ENCODE measurements around the gene TTC16. TPM values are rescaled to one million over a fixed set of nuclear protein-coding genes. Genes with fewer than 3 reads are reported as not detected.

TTC16 gene
- total RNA-seq, 2 experiments from 2014 or later = 1.6 to 2.1 TPM

GRCh38 chr9:127698985-127699670, 16.8 kb upstream of the TTC16 start:
- DNase-seq = peak; percentile 66 to 93 (median 75)
- Mint-ChIP-seq H3K4me3 (peak overlapping the region; percentile 67), H3K27ac (no peak overlapping the region), H3K27me3 (no peaks in the 10 kb centered on the region), H3K36me3 (ENCODE audit: low read depth) (no peaks in the 10 kb centered on the region), H3K4me1 (ENCODE audit: low read depth) (peaks cover 12% of the 10 kb centered on the region), H3K9me3 (no peaks in the 10 kb centered on the region)
- H3K27ac ChIP-seq (ENCODE audit: low read depth in 1 of 2, low read length in 2 of 2) = peak overlapping the region in 1 of 2 donors; percentile 50
- ChIA-PET CTCF (interaction anchor here (0.7 kb wide), 1 partner anchor 163 kb away, joined by 3 read pairs; no protein-coding TSS in a partner anchor), POLR2A (no interaction called here)
- H3K9me3 ChIP-seq (ENCODE audit: control insufficient read depth in 1 of 2, insufficient read depth in 1 of 2, low read length in 2 of 2) = no peaks in the 10 kb centered on the region
- H3K4me3 ChIP-seq (ENCODE audit: low read length) = peak overlapping the region; percentile 63
- H3K4me1 ChIP-seq (ENCODE audit: insufficient read depth, low read length) = peaks cover 13% of the 10 kb centered on the region
- H3K36me3 ChIP-seq (ENCODE audit: insufficient read depth, low read length) = no peaks in the 10 kb centered on the region
- TF ChIP-seq CTCF (IDR thresholded peaks at IDR 0.05) = no peak
- H3K27me3 ChIP-seq (ENCODE audit: control insufficient read depth in 1 of 2, insufficient read depth in 2 of 2, low read length in 2 of 2) = no peaks in the 10 kb centered on the region
- intact Hi-C loops (cut with DNase I, micrococcal nuclease) = no loop called here
- peak; percentile 98 for ATAC-seq (ENCODE audit: poor library complexity)

GRCh38 chr9:127700140-127700539, 15.7 kb upstream of the TTC16 start:
- Mint-ChIP-seq H3K36me3 (ENCODE audit: low read depth) (no peaks in the 10 kb centered on the region), H3K27ac (no peak overlapping the region), H3K4me1 (ENCODE audit: low read depth) (peaks cover 12% of the 10 kb centered on the region), H3K9me3 (no peaks in the 10 kb centered on the region), H3K4me3 (peak overlapping the region; percentile 23), H3K27me3 (no peaks in the 10 kb centered on the region)
- no peak for ATAC-seq (ENCODE audit: poor library complexity)
- no peak for TF ChIP-seq CTCF (IDR thresholded peaks at IDR 0.05)
- POLR2A ChIA-PET = interaction anchor here (0.5 to 0.6 kb wide), 2 partner anchors 78 to 307 kb away, joined by 3 read pairs; no protein-coding TSS in a partner anchor
- intact Hi-C loops (cut with DNase I, micrococcal nuclease) = loop anchor here in 1 of 2 experiments (1.0 kb wide), 1 partner anchor 14 kb away; no protein-coding TSS in a partner anchor
- H3K9me3 ChIP-seq (ENCODE audit: control insufficient read depth in 1 of 2, insufficient read depth in 1 of 2, low read length in 2 of 2) = no peaks in the 10 kb centered on the region
- peaks cover 13% of the 10 kb centered on the region for H3K4me1 ChIP-seq (ENCODE audit: insufficient read depth, low read length)
- CTCF ChIA-PET = no interaction called here
- H3K27ac ChIP-seq (ENCODE audit: low read depth in 1 of 2, low read length in 2 of 2) = no peak overlapping the region
- H3K36me3 ChIP-seq (ENCODE audit: insufficient read depth, low read length) = no peaks in the 10 kb centered on the region
- H3K27me3 ChIP-seq (ENCODE audit: control insufficient read depth in 1 of 2, insufficient read depth in 2 of 2, low read length in 2 of 2) = no peaks in the 10 kb centered on the region
- no peak overlapping the region for H3K4me3 ChIP-seq (ENCODE audit: low read length)
- no peak for DNase-seq

- H3K4me1 ChIP-seq (ENCODE audit: insufficient read depth, low read length) = peaks cover 13% of the 10 kb centered on the region
- Mint-ChIP-seq H3K4me3 (peak overlapping the region; percentile 12), H3K4me1 (ENCODE audit: low read depth) (peaks cover 12% of the 10 kb centered on the region), H3K27ac (no peak overlapping the region), H3K27me3 (no peaks in the 10 kb centered on the region), H3K36me3 (ENCODE audit: low read depth) (no peaks in the 10 kb centered on the region), H3K9me3 (no peaks in the 10 kb centered on the region)
- DNase-seq = no peak
- TF ChIP-seq CTCF (IDR thresholded peaks at IDR 0.05) = no peak
- POLR2A ChIA-PET = interaction anchor here (0.5 to 0.6 kb wide), 2 partner anchors 77 to 308 kb away, joined by 3 read pairs; no protein-coding TSS in a partner anchor
- ATAC-seq (ENCODE audit: poor library complexity) = no peak
- H3K27ac ChIP-seq (ENCODE audit: low read depth in 1 of 2, low read length in 2 of 2) = no peak overlapping the region
- H3K36me3 ChIP-seq (ENCODE audit: insufficient read depth, low read length) = no peaks in the 10 kb centered on the region
- no peaks in the 10 kb centered on the region for H3K27me3 ChIP-seq (ENCODE audit: control insufficient read depth in 1 of 2, insufficient read depth in 2 of 2, low read length in 2 of 2)
- no peaks in the 10 kb centered on the region for H3K9me3 ChIP-seq (ENCODE audit: control insufficient read depth in 1 of 2, insufficient read depth in 1 of 2, low read length in 2 of 2)
- intact Hi-C loops (cut with DNase I, micrococcal nuclease) = loop anchor here in 1 of 2 experiments (1.0 kb wide), 1 partner anchor 14 kb away; no protein-coding TSS in a partner anchor
- CTCF ChIA-PET = no interaction called here
- no peak overlapping the region for H3K4me3 ChIP-seq (ENCODE audit: low read length)
Observed at GRCh38 chr9:127700594-127701255, 15.2 kb upstream of the TTC16 start.
